T1000 (cell line): ENCODE measurements around the gene HCLS1.
"Not testable (repeated sequence)": the region's sequence is repeated elsewhere in the genome, so short reads cannot be mapped to it uniquely, and the experiment has no call there.

Experiments
- DNase-seq: peaks from one replicate; lab custom pipeline; 2025; ENCODE audit warnings: mixed read lengths; lab: John Stamatoyannopoulos, UW

HCLS1 gene

GRCh38 chr3:121598564-121598963 is 62.1 kb downstream of the HCLS1 start:
- no peak for DNase-seq

- DNase-seq = no peak
Observed at GRCh38 chr3:121595765-121596406, 64.8 kb downstream of the HCLS1 start.

- no peak for DNase-seq
Observed at GRCh38 chr3:121594850-121595249, 65.9 kb downstream of the HCLS1 start.

GRCh38 chr3:121593806-121594205 is 66.9 kb downstream of the HCLS1 start:
- DNase-seq = not testable (repeated sequence)

GRCh38 chr3:121592856-121593702 is 67.6 kb downstream of the HCLS1 start, which contains the start of gene FBXO40:
FBXO40 (plus strand) TSS chr3:121593379; CDS start chr3:121620576, 27,197 bp downstream.
- DNase-seq = no peak

- no peak for DNase-seq
Observed at GRCh38 chr3:121584418-121584817, 76.3 kb downstream of the HCLS1 start.

GRCh38 chr3:121581691-121582090 is 79.0 kb downstream of the HCLS1 start:
- no peak for DNase-seq
